ENCODE data around the gene MYO5B.
"Not testable (repeated sequence)": the region's sequence is repeated elsewhere in the genome, so short reads cannot be mapped to it uniquely, and the experiment has no call there.

Gene MYO5B

GRCh38 chr18:50194631-50195532 lies at the start of gene MYO5B:
MYO5B (minus strand) TSS chr18:50195147; CDS start chr18:50194793, 354 bp downstream.
- Histone ChIP-seq H3K27me3 (ENCODE audit: control insufficient read depth, low read length) (peaks cover 48% of the 10 kb centered on the region), H3K9me3 (ENCODE audit: control insufficient read depth, insufficient read depth, low read length) (no peaks in the 10 kb centered on the region), H4K20me1 (ENCODE audit: control insufficient read depth, insufficient read depth, low read depth, low read length) (no peaks in the 10 kb centered on the region), H3K27ac (ENCODE audit: low read depth, low read length) (no peak within 1 kb of the TSS), H3K36me3 (ENCODE audit: control insufficient read depth, low read length) (no peaks in the 10 kb centered on the region), H3K4me1 (ENCODE audit: control insufficient read depth, low read length) (peaks cover 3% of the 10 kb centered on the region; the same call in 1 of the 2 replicates), H3K4me2 (ENCODE audit: low read length) (peak within 1 kb of the TSS; percentile 44; the same call in 1 of the 2 replicates), H3K4me3 (ENCODE audit: low read length) (peak within 1 kb of the TSS; percentile 33), H3F3A (ENCODE audit: control insufficient read depth, insufficient read depth) (no peaks in the 10 kb centered on the region), H3K79me2 (ENCODE audit: control insufficient read depth, low read length) (no peaks in the 10 kb centered on the region), H3K9me2 (replicated peaks; ENCODE audit: control insufficient read depth, low read length) (no peaks in the 10 kb centered on the region)
- TF ChIP-seq EZH2phosphoT487 (IDR thresholded peaks at IDR 0.05; ENCODE audit: borderline replicate concordance, low read length): no peak
- TF ChIP-seq, protein P1, sequence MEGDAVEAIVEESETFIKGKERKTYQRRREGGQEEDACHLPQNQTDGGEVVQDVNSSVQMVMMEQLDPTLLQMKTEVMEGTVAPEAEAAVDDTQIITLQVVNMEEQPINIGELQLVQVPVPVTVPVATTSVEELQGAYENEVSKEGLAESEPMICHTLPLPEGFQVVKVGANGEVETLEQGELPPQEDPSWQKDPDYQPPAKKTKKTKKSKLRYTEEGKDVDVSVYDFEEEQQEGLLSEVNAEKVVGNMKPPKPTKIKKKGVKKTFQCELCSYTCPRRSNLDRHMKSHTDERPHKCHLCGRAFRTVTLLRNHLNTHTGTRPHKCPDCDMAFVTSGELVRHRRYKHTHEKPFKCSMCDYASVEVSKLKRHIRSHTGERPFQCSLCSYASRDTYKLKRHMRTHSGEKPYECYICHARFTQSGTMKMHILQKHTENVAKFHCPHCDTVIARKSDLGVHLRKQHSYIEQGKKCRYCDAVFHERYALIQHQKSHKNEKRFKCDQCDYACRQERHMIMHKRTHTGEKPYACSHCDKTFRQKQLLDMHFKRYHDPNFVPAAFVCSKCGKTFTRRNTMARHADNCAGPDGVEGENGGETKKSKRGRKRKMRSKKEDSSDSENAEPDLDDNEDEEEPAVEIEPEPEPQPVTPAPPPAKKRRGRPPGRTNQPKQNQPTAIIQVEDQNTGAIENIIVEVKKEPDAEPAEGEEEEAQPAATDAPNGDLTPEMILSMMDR (IDR thresholded peaks at IDR 0.05; ENCODE audit: low read depth, low read length, poor library complexity, severe bottlenecking): peak; percentile 28

GRCh38 chr18:50241768-50242167 lies 46.8 kb upstream of the MYO5B start:
- not testable (repeated sequence) for H3K79me2 ChIP-seq (ENCODE audit: control insufficient read depth, low read length); H3K9me3 ChIP-seq (ENCODE audit: control insufficient read depth, insufficient read depth, low read length)

DNA sequence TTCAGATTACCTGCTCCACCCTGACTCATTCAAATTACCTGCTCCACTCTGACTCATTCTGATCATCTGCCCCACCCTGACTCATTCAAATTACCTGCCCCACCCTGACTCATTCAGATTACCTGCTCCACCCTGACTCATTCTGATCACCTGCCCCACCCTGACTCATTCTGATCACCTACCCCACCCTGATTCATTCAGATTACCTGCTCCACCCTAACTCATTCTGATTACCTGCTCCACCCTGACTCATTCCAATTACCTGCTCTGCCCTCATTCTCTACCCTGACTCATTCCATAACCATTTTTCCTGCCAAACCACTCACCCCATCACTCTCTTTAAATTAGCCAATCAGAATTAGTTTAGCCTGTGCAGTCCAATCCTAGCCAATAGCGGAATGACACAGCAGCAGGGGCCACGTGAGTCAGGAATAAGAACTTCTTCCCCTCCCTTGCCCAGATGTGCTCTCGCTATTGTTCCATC lies 45.2 kb upstream of the MYO5B start:
- no peaks in the 10 kb centered on the region for H3K4me1 ChIP-seq (ENCODE audit: control insufficient read depth, low read length)
- no peaks in the 10 kb centered on the region for H3K36me3 ChIP-seq (ENCODE audit: control insufficient read depth, low read length)
- no peaks in the 10 kb centered on the region for H3K79me2 ChIP-seq (ENCODE audit: control insufficient read depth, low read length)
- TF ChIP-seq, protein P1 (IDR thresholded peaks at IDR 0.05; ENCODE audit: low read depth, low read length, poor library complexity, severe bottlenecking): no peak
- TF ChIP-seq EZH2phosphoT487 (IDR thresholded peaks at IDR 0.05; ENCODE audit: borderline replicate concordance, low read length): no peak
- no peaks in the 10 kb centered on the region for H4K20me1 ChIP-seq (ENCODE audit: control insufficient read depth, insufficient read depth, low read depth, low read length)
- H3F3A ChIP-seq (ENCODE audit: control insufficient read depth, insufficient read depth): no peaks in the 10 kb centered on the region
- no peaks in the 10 kb centered on the region for H3K9me3 ChIP-seq (ENCODE audit: control insufficient read depth, insufficient read depth, low read length)
- no peak overlapping the region for H3K27ac ChIP-seq (ENCODE audit: low read depth, low read length)
- peaks cover 8% of the 10 kb centered on the region for H3K27me3 ChIP-seq (ENCODE audit: control insufficient read depth, low read length)
- no peak overlapping the region for H3K4me2 ChIP-seq (ENCODE audit: low read length)
- no peak overlapping the region for H3K4me3 ChIP-seq (ENCODE audit: low read length)
- no peaks in the 10 kb centered on the region for H3K9me2 ChIP-seq (replicated peaks; ENCODE audit: control insufficient read depth, low read length)

More at GRCh38 chr18:50241768-50242167, 46.8 kb upstream of the MYO5B start:
- H3K4me1 ChIP-seq (ENCODE audit: control insufficient read depth, low read length); H3F3A ChIP-seq (ENCODE audit: control insufficient read depth, insufficient read depth); H3K27ac ChIP-seq (ENCODE audit: low read depth, low read length); H3K9me2 ChIP-seq (replicated peaks; ENCODE audit: control insufficient read depth, low read length); H4K20me1 ChIP-seq (ENCODE audit: control insufficient read depth, insufficient read depth, low read depth, low read length); H3K36me3 ChIP-seq (ENCODE audit: control insufficient read depth, low read length); H3K4me3 ChIP-seq (ENCODE audit: low read length); H3K4me2 ChIP-seq (ENCODE audit: low read length); H3K27me3 ChIP-seq (ENCODE audit: control insufficient read depth, low read length): not testable (repeated sequence)

DNA sequence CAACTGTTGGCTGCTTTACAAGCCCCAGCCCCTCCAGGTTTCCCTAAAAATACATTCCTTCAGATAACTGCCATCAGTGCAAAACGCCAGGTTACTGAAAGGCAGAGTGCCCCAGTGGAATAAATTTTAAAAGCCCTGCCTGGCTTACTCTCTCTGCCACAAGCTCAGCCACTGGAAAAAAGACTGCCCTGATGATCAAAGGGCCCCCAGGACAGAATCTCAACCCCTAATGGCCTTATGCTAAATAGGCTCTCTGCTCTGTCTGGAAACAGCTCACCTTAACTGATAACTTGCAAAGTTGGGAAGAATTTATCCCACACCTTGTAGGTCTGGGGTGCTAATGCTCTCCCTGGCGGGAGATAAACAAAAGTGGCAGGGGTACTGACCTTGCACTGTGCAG lies 37.5 kb upstream of the MYO5B start:
- Histone ChIP-seq H3K4me3 (ENCODE audit: low read length) (no peak overlapping the region), H3K4me2 (ENCODE audit: low read length) (no peak overlapping the region), H3K9me3 (ENCODE audit: control insufficient read depth, insufficient read depth, low read length) (no peaks in the 10 kb centered on the region), H3K79me2 (ENCODE audit: control insufficient read depth, low read length) (no peaks in the 10 kb centered on the region), H3K27me3 (ENCODE audit: control insufficient read depth, low read length) (peaks cover 40% of the 10 kb centered on the region), H3F3A (ENCODE audit: control insufficient read depth, insufficient read depth) (no peaks in the 10 kb centered on the region), H3K4me1 (ENCODE audit: control insufficient read depth, low read length) (no peaks in the 10 kb centered on the region), H3K27ac (ENCODE audit: low read depth, low read length) (no peak overlapping the region), H4K20me1 (ENCODE audit: control insufficient read depth, insufficient read depth, low read depth, low read length) (no peaks in the 10 kb centered on the region), H3K36me3 (ENCODE audit: control insufficient read depth, low read length) (no peaks in the 10 kb centered on the region), H3K9me2 (replicated peaks; ENCODE audit: control insufficient read depth, low read length) (no peaks in the 10 kb centered on the region)
- no peak for TF ChIP-seq EZH2phosphoT487 (IDR thresholded peaks at IDR 0.05; ENCODE audit: borderline replicate concordance, low read length)
- TF ChIP-seq, protein P1 (IDR thresholded peaks at IDR 0.05; ENCODE audit: low read depth, low read length, poor library complexity, severe bottlenecking): no peak

All from DOHH2 (cell line).